Right renal cortex interstitium (tissue), 3 donors: ENCODE data around the gene TMEM217. TPM values are rescaled to one million over a fixed set of nuclear protein-coding genes. Genes with fewer than 3 reads are reported as not detected.

Experiments
- DNase-seq, 3 donors: peaks; one replicate each; pipeline ENCODE4 v3.0.0-alpha.2; 2013; ENCODE audit warnings: low read depth in 3 of 3, low spot score in 2 of 3
- polyA plus RNA-seq, 3 donors: library from polyadenylated mRNA; unstranded; fragments of 120-200 nt; gene quantifications; one replicate each; pipeline ENCODE4 v1.2.1, GENCODE V29; 2013; ENCODE audit not compliant: insufficient read length in 3 of 3

Gene TMEM217
- polyA plus RNA-seq, 3 donors: 1.6 TPM

DNA sequence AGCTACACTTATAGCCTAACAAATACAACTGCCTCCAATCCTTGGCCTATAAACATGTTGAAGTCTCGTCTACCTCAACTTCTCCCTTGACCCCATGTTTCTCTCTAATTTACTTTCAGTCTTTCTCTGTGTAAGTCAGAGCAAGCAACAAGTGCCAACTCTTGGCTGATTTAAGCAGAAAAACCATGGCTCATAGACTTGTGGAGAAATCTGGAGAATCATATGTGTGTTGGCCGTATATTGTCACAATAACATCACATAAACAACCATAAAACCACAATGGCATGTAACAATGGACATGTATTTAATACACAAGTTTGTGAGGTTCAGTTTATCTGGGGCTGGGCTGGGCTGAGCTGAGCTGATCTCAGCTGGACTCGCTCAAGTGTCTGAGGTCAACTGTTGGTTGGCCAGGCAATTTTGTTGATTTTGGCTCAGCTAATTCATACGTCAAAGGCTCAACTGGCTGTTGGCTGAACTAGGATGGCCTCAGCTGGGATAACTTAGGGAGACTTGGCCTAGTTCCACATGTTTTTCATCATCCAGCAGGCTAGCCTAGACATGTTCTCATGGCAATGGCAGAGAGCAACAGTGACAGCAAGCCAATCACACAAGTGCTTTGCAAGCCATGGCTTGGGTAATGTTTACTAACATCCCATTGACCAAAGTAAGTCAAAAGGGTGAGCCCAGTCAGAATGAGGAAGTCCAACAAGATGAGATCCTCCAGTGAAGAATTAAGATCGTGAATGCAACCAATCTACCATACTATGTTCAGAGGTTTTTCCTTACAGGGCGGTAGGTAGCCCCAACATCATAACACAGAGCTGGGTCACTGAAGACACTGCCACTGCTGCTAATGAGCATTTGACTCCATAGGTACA is 13.3 kb downstream of the TMEM217 start:
- DNase-seq: peak; percentile 88 to 93 (median 91)

DNA sequence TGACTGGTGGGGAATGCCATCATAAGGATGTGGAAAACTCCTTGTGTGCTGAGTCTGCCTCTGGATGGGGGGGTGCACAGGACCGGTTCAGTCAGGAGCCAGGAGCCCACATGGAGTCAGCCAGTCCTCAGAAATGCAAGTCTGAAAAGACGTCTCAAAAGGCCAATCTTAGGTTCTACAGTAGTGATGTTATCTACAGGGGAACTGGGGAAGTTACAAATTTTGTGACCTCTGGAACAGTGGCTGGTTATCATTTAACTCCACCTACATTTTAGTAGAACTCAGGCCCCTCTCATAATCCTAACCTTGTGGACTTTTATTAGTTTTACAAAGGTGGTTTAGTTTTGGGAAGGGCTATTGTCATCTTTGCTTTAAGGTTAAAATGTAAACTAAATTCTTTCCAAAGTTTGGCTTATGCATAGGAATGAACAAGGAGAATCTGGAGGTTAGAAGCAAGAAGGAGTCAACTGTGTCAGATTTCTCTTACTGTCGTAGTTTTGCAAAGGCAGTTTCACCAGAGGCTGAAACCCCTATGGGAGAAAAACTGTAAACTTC is 14.1 kb downstream of the TMEM217 start:
- no peak for DNase-seq

DNA sequence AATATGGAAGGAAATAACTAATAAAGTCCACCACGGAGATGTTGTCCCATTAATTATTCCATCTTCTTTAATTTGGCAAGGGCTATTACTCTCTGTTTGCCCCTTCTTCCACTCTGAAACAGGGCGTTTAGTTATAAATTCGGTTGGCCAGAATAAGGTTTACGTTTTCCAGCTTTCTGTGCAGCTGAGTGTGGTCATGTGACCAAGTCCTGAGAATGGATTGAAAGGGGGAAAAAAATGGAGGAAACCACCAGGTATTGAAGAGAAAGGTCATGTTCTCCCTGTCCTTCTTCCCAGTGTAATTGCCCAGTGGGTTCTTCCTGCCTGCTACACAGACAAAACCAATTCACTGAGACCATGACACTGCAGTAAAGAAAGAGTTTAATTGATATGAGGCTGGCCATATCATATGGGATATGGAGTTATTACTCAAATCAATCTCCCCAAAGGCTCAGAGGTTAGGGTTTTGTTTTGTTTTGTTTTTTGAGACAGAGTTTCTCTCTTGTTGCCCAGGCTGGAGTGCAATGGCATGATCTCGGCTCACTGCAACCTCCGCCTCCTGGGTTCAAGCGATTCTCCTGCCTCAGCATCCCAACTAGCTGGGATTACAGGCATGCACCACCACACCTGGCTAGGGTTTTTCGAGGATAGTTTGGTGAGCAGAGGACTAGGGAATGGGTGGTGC is 14.7 kb downstream of the TMEM217 start:
- no peak for DNase-seq

DNA sequence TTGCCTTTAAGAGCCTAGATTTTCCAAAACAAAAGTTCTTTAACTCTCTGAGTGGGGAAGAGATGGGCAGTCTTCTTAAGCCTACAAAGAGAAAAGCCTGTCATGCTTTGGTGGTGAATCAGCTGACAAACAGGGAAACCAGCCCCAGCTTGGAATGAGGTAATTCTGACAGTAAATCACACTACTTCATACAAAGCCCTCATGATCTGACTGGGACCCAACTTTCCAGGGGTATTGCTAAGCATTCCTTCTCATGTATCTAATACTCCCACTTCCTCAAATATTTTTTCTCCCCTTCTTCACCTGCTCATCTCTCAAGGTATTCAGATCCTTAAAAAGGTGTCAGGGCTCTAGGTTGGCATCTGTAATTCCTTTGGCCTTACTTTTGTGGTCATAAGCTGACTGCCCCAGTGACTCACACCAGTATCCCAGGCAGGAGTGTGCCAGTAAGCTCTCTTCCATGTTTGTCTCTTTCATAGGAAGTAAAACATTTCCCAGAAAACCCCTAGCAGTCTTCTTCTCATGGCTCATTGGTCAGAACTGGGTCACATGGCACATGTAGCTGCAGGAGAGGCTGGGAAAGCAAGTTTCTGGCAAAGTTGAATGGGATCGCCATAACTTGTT is 15.4 kb downstream of the TMEM217 start:
- DNase-seq: no peak

DNA sequence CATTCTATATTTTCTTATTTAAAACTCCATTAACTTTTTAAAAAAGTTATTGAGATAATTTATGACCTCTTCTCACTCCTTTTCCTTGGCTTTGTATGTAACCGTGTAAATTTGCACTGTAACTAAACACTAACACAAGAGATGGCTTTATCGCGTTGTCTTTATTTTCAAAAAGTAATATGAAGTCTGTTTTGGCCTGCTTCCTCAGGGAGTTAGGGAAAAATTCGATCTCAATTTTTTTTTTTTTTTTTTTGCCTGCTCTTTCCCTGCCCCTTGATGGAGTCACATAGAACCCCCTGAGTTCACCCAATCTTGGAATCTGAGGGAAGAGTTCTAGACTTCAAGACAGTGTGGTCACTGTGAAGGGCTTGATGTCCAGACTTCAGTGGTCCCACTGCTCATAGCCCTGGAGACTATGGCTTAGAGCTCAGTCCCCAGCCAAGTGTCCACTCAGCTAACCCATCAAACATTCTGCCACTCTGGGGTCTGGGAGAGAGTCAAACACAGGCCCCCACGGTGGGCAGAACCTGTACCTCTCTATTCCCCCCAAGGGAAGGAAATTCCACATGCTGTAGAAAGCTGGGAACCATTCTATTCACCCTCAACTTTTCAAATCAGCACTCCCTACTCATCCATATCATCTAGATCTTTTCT is 16.0 kb downstream of the TMEM217 start:
- no peak for DNase-seq

DNA sequence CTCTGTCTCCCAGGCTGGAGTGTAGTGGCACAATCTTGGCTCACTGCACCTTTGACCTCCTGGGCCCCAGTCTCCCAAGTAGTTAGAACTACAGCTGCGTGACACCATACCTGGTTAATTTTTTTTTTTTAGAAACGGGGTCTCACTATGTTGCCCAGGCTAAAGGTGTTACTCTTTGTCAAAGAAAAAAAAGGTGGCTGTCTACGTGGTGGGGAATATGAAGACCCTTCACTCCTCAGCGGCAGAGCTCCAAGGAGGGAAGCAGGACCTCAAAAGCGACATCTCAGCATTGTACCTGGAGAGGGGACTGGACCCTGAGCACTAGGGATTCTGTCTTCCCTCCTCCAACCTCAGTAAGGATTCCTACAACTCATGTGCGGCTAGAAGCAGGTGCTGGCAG is 16.8 kb downstream of the TMEM217 start:
- DNase-seq: no peak

DNA sequence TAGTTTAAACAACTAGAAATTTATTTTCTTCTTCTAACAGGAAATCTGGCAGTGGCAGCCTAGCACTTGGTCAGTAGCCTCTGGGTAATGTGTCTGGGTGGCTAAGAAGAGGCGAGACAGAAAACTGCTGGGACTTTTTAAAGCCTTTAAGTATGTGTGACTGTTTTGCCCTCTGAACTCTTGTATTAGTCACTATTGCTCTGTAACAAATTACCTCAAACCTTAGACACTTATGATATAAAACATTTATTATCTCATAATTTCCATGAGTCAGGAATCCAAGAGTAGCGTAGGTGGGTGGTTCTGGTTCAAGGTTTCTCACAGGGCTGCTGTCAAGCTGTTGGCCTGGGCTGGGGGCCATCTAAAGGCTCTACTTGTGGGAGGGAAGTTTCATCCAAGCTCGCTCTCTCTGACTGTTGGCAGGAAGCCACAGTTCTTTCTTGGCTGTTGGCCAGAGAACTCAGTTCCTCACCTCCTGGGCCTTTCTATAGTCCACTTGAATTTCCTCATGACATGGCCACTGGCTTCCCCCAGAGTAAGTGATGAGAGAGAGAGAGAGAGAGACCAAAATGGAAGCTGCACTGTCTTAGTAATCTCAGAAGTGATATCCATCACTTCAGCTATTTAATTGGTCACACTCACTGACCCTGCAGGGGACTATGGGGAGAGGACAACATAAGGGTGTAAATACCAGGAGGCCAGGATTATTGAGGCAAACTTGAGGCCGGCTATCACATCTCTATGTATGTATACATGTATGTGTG is 17.8 kb downstream of the TMEM217 start:
- DNase-seq: peak in 2 of 3 donors; percentile 68 to 69

DNA sequence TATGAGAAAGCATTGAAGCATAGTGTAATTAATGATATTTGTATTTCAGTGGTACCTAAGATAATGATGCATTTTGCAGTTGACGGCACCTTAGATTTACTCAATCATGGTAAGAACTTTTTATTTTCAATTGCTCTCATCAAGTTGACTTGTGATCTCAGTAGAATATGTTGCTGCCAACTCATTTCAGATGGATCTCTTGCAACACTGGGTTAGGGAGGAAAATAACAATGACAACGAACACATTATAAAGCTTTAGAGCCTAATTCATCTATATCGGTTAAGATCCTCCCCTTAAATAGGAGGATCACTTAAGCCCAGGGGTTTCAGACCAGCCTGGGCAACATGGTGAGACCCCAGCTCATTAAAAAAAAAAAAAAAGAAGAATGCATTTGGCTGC is 18.4 kb downstream of the TMEM217 start:
- no peak for DNase-seq

DNA sequence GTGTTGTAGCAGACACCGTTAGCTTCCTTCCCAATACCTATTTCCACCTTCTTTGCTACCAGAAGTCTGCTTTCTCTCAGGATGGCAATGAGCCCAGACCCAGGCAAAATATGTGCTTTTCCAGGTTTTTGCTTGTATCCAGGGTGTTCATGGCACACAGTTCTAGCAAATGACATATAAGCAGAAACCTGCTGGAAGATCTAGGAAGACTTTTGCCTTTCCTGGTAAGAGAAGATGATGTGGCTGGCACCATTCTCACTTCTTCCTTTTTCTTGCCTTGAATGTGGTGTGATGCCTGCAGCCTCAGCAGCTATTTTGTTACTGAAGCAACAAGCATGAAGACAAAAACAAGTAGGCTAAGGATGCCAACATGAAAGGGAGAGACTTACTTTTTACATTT is 19.6 kb downstream of the TMEM217 start:
- DNase-seq: no peak

DNA sequence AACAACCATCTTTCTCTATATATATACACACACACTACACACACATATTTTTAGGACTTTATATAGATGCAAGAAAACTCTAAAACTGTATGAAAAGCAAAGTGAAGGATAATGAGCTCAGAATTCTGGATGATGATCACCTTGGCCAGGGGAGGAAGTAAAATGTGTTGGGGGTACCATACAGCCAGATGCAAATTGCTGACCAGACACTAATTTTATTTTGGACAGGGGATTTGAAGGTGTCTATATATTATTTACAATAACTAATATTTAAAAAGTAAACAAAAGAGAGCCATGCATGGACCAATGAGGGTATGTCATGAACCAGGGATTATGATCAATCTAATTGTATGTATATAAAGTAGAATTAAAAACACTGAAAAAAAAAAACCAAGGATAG is 20.2 kb downstream of the TMEM217 start:
- no peak for DNase-seq

DNA sequence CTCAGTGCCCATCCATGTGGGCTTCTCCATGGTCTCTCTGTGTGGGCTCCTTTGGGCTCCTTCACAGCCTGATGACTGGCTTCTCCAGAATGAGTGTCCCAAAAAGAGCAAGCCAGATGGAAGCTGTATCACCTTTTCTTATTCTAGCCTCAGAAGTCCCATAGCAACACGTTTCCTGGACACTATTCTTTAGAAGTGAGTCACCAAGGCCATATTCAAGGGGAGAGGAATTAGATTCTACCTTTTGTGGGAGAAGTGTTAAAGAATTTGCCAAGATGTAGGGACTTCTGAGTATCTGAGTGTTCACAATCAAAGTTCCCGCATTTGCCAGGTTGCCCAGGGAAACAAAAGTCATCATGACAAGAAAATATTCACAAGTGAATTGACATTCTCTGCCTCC is 21.0 kb downstream of the TMEM217 start:
- no peak for DNase-seq

DNA sequence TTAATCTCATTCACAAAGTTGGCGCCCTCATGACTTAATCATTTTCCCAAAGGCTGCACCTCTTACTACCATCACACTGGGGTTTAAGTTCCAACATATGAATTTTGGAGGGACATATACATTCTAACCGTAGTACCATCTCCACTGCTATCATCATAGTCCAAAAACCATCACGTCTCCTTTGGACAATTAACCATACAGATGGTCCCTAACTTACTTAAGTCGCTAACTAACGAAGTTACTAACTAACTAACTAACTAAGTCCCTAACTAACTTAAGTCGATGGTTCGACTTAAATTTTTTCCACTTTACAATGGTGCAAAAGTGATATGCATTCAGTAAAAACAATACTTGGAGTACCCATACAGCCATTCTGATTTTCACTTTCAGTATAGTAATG is 24.4 kb downstream of the TMEM217 start:
- DNase-seq: no peak

DNA sequence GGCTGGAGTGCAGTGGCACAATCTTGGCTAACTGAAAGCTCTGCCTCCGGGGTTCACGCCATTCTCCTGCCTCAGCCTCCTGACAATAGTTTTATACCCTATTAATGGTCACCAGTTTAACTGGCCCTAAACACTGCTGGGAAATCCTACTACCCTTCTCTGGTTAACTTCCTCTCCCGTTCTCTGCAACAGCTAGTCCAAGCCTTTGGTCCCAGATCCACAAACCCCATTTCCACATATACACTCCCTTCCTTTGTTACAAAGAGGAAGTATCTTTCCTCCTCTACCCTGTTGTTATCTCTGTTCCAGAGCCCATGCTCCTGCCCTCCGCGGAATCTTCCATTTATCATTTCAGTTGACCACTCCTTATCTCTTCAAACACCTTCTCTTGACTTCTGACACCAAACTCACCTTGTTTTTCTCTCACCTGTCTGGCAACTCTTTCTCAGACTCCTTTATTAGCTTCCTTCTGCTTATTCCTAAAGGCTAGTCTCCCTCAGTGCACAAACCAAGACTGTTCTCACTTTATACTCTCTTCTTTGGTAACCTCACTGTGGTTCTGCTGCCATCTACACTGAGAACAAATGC is 25.4 kb downstream of the TMEM217 start:
- no peak for DNase-seq

DNA sequence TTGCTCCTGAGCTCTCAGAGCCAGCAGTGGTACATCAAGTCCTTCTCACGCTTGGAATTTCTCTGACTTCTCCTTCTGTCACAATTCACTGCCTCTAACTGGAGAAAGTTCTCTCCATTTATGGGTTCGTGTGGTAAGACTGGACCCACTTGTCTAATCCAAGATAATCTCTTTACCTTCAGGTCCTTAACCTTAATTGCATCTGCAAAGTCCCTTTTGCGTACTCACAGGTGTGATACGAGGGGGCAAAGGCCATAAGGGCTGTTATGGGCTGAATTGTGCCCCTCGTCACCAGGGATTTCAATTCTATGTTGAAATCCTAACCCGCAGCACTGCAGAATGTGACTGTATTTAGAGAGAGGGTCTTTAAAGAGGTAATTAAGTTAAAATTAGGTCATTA is 27.8 kb downstream of the TMEM217 start:
- no peak for DNase-seq

DNA sequence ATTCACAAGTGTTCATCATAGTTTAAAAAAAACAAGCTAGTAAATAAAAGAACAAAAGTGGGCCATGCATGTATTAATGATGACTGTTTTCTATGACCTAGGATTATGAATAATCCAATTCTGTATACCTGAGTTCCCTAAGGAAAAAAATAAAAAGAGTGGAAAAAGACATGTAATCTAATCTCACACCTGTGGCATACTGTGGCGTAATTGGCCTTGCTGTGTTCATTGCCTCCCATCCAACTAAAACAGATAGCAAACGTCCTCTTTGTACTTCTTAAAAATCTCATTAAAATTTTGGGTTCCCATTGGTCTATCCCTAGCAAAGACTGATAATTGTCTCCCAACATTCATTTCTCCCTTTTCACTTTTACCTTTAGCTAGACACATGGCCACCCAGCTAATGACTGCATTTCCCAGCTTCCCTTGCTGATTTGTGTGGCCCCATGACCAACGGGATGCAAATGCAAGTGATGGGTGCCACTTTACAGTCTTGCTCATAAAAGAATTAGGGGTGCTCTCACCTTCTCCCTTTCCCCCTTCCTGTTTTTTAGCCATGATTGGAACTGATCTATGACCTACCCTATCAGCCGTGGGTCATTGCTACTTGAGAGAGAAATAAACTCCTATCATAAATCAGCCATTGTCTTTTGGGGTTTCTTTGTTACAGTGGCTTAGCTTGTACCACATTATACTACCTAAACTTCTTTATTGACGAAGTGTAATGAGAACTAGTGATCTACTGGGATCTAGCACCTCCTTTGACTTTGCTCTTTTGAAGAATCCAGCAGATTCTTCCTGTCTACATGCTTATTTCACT is 32.4 kb downstream of the TMEM217 start:
- no peak for DNase-seq

DNA sequence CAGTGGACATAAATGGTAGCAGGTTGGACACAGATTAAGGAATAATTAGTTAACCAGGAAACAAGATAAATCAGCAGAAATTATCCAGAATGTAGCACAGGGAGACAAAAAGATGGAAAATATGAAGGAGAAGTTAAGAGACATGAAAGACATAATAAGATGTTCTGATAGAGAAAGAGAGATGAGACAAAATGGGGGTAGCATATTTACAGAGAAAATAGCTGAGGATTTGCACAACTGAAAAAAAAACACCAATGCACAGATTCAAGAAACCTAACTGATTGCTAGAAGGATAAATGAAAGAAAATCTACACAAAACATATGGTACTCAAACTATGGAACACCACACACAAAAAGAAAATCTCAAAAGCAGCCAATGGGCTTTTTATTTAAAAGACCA is 35.0 kb downstream of the TMEM217 start:
- DNase-seq: no peak

DNA sequence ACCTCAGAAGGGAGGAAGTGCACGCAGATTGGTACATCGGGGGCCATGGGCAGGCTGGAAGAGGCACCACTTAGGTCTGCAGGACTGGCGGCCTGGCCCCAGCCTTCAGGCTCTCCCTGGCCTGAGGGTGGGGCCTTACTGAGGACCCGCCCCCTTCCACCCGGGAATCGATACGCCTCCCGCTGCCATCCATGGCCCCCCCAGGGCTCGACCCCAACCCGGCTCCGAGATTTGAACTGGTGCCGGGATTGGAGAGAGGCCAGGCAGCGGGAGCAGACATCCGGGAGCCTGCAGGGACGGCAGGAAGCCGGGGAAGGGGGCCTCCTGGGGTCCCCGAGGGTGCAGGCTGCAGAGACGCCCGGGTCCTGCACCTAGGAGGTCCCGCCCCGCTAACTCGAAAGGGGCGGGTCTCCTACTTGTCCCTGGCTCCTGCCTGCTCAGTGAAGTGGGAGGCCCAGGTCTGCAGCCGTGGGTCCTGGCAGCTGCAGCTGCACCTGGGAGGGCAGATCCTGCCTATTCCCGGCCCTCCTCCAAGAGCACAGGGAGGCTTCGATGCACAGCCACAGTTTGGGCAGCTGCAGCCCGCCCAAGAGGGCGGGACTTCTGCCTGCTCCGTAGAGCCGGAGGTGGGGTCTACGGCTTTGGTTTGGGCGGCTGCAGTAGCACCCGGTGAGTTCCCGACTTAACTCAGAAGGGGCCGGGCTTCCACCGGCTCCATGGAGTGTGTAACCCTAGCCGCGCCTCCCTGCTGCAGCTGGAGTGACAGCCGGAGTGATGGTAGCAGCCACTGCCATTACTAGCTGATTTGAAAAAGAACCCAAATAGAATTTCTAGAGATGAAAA is 35.6 kb downstream of the TMEM217 start:
- peak; percentile 67 to 83 (median 68) for DNase-seq

DNA sequence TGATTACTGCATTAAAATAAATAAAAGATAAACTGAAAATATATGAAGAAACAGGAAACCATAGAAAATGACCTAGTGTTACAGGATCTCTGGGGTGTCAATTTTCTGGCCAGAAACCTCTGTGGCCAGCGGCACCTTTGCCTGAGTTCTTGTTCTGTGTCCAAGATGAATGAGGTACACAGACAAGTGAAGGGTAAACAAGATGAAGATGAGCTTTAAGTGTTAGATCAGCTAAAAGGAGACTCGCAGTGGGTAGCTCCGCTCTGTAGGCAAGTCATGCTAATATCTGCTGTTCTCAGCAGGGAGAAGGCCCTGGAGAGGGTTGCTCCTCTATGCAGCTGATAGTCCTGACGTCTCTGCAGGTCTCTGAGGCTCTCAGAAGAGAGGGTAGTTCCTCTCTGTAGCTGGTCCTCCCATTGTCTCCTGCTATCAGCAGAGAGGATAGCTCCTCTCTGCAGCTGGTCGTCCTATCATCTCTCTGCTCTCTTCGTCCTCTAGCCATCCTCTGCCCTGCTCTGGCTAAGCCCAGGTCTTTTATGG is 36.3 kb downstream of the TMEM217 start:
- no peak for DNase-seq
